K562 (cell line): Measurements from ENCODE around the gene TCEA3.
A peak's percentile ranks its signal among the peaks of the same experiment; 100 is the strongest.

Experiments
- ELF4 ChIP-seq: fragments of 450-650 bp; formaldehyde crosslinking; IDR thresholded peaks from 2 replicates; pipeline ENCODE4 v1.4.0; 2022; ENCODE audit warnings: missing genetic modification characterization
- ESRRA ChIP-seq: fragments of 450-650 bp; IDR thresholded peaks from 2 replicates; pipeline ENCODE4 v1.6.1; 2014; ENCODE audit warnings: low read depth, mild to moderate bottlenecking, moderate library complexity, borderline replicate concordance
- POLR2A ChIP-seq: fragments of 450-650 bp; conservative IDR thresholded peaks from 2 replicates; pipeline ENCODE4 v1.6.1; 2016

DNA sequence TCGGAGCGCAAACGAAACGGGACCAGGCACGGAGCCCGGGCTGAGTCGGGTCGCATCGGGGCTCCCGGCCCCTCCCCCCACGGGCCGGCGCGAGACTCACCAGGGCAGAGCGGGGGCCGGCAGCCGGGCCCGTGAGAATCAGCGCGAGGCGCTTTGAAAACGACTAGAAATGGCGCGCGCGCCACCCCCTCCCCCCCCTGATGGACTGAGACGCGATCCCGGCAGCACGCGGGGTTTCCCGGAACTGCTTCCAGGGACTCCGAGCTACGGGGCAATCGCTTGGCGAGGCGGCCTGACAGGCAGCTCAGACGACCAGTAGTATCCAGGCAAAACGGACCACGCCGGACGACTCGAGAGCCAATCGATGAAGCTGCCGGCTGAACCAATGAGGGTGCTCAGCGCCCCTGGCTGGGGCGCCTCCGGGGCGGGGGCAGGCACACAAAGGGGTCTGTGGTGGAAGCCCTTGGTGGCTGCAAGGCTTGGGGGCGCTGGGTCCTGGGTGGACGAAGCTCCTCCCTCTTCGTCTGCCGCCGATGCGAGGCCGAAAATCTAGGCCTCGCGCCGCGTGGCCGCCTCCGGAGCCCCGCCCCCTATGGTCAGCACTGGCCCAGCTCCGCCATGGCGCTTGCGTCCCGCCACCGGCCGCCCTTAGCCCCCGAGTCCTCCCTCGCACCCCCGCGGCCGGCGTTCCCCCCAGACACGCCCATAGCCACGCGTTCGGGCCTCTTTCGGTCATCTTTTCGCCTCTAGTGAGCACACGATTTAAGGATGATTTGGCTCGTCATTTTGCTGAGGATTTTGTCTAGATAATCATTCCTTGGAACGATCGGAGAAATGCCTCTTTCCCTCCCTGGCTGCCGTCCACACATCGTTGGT, 80.2 kb downstream of the TCEA3 start, which contains the start of gene HNRNPR:
- TF ChIP-seq ELF4 (no peak), ESRRA (peak; percentile 51; the same call in 1 of the 2 replicates), POLR2A (peak; percentile 92)
